A673 (cell line): ENCODE data around the gene ZP3.
"Not testable (repeated sequence)": the region's sequence is repeated elsewhere in the genome, so short reads cannot be mapped to it uniquely, and the experiment has no call there.

Source experiments
- EZH2 ChIP-seq: fragments of 200-600 bp; sonication (generic); IDR thresholded peaks from 2 replicates; pipeline ENCODE4 v1.6.1; 2017; ENCODE audit warnings: borderline replicate concordance, low read depth, mild to moderate bottlenecking, mixed read lengths, antibody characterized with exemption, low read length; ENCODE audit not compliant: poor library complexity, severe bottlenecking
- TF ChIP-seq, protein P1 (sequence below): fragments of 300-800, 200-600 bp; sonication (generic); conservative IDR thresholded peaks from 2 replicates; pipeline ENCODE4 v1.5.1; 2017; ENCODE audit warnings: low read depth, mild to moderate bottlenecking, antibody characterized with exemption, low read length, moderate library complexity, mixed read lengths

DNA sequence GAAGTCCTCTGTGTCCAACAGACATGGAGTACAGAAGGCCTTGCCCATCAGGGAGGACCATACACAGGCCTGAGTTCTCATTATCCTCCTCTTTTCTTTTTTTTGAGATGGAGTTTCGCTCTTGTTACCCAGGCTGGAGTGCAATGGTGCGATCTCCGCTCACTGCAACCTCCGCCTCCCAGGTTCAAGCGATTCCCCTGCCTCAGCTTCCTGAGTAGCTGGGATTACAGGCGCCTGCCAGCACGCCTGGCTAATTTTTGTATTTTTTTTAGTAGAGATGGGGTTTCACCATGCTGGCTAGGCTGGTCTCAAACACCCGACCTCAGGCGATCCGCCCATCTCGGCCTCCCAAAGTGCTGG is 29.2 kb upstream of the ZP3 start:
- TF ChIP-seq, protein P1, sequence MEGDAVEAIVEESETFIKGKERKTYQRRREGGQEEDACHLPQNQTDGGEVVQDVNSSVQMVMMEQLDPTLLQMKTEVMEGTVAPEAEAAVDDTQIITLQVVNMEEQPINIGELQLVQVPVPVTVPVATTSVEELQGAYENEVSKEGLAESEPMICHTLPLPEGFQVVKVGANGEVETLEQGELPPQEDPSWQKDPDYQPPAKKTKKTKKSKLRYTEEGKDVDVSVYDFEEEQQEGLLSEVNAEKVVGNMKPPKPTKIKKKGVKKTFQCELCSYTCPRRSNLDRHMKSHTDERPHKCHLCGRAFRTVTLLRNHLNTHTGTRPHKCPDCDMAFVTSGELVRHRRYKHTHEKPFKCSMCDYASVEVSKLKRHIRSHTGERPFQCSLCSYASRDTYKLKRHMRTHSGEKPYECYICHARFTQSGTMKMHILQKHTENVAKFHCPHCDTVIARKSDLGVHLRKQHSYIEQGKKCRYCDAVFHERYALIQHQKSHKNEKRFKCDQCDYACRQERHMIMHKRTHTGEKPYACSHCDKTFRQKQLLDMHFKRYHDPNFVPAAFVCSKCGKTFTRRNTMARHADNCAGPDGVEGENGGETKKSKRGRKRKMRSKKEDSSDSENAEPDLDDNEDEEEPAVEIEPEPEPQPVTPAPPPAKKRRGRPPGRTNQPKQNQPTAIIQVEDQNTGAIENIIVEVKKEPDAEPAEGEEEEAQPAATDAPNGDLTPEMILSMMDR = not testable (repeated sequence)
- not testable (repeated sequence) for TF ChIP-seq EZH2
